ENCODE results near the gene PCDHGC4. TPM values are rescaled to one million over a fixed set of nuclear protein-coding genes. Genes with fewer than 3 reads are reported as not detected.

PCDHGC4 gene
- total RNA-seq, 4 donors from 2014 or later, result 0.31 to 20.4 (median 1.7) TPM; not detected in 1

DNA sequence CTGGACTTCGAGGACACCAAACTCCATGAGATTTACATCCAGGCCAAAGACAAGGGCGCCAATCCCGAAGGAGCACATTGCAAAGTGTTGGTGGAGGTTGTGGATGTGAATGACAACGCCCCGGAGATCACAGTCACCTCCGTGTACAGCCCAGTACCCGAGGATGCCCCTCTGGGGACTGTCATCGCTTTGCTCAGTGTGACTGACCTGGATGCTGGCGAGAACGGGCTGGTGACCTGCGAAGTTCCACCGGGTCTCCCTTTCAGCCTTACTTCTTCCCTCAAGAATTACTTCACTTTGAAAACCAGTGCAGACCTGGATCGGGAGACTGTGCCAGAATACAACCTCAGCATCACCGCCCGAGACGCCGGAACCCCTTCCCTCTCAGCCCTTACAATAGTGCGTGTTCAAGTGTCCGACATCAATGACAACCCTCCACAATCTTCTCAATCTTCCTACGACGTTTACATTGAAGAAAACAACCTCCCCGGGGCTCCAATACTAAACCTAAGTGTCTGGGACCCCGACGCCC, 7.7 kb upstream of the PCDHGC4 start:
- H3K27ac ChIP-seq, result peak overlapping the region; percentile 82 to 91 (median 88)
- DNase-seq (no peak), ATAC-seq (no peak)
- peak overlapping the region; percentile 69 to 83 (median 75) for H3K4me3 ChIP-seq
- in situ Hi-C loops (cut with MboI; ENCODE audit: low sequenced_read_pairs in 4 of 4), result loop anchor here in 2 of 4 donors (5.0 kb wide), 4 partner anchors 45 to 85 kb away; partner anchors contain the start of gene PCDHGA11 (in 1 of the 2)
- no peak for TF ChIP-seq POLR2A (IDR thresholded peaks at IDR 0.05)
- TF ChIP-seq, protein P1, sequence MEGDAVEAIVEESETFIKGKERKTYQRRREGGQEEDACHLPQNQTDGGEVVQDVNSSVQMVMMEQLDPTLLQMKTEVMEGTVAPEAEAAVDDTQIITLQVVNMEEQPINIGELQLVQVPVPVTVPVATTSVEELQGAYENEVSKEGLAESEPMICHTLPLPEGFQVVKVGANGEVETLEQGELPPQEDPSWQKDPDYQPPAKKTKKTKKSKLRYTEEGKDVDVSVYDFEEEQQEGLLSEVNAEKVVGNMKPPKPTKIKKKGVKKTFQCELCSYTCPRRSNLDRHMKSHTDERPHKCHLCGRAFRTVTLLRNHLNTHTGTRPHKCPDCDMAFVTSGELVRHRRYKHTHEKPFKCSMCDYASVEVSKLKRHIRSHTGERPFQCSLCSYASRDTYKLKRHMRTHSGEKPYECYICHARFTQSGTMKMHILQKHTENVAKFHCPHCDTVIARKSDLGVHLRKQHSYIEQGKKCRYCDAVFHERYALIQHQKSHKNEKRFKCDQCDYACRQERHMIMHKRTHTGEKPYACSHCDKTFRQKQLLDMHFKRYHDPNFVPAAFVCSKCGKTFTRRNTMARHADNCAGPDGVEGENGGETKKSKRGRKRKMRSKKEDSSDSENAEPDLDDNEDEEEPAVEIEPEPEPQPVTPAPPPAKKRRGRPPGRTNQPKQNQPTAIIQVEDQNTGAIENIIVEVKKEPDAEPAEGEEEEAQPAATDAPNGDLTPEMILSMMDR (IDR thresholded peaks at IDR 0.05 in 4 of 5, conservative IDR thresholded peaks at IDR 0.05 in 1 of 5), result no peak
- H3K27me3 ChIP-seq, result no peaks in the 10 kb centered on the region
- no peaks in the 10 kb centered on the region for H3K9me3 ChIP-seq
- H3K36me3 ChIP-seq, result no peaks in the 10 kb centered on the region
- intact Hi-C loops (cut with DNase I; ENCODE audit: low total_unique reads), result loop anchor here (2.0 kb wide), 2 partner anchors 30 to 46 kb away; partner anchors contain the start of gene PCDHGA12
- peaks cover 44 to 60% of the 10 kb centered on the region in 2 donors for H3K4me1 ChIP-seq

DNA sequence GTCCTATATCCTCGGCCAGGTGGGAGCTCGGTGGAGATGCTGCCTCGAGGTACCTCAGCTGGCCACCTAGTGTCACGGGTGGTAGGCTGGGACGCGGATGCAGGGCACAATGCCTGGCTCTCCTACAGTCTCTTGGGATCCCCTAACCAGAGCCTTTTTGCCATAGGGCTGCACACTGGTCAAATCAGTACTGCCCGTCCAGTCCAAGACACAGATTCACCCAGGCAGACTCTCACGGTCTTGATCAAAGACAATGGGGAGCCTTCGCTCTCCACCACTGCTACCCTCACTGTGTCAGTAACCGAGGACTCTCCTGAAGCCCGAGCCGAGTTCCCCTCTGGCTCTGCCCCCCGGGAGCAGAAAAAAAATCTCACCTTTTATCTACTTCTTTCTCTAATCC, 7.0 kb upstream of the PCDHGC4 start:
- ATAC-seq (no peak), DNase-seq (no peak)
- in situ Hi-C loops (cut with MboI; ENCODE audit: low sequenced_read_pairs in 4 of 4) (loop anchor here in 2 of 4 donors (5.0 kb wide), 4 partner anchors 44 to 84 kb away; partner anchors contain the start of gene PCDHGA11 (in 1 of the 2)), intact Hi-C loops (cut with DNase I; ENCODE audit: low total_unique reads) (loop anchor here (2.0 kb wide), 2 partner anchors 29 to 47 kb away; partner anchors contain the start of gene PCDHGA12)
- peak overlapping the region; percentile 16 to 83 (median 75) for H3K4me3 ChIP-seq
- H3K36me3 ChIP-seq, result no peaks in the 10 kb centered on the region
- no peaks in the 10 kb centered on the region for H3K9me3 ChIP-seq
- H3K27ac ChIP-seq, result peak overlapping the region in 1 of 4 donors; percentile 23
- peaks cover 49 to 67% of the 10 kb centered on the region in 2 donors for H3K4me1 ChIP-seq
- TF ChIP-seq, protein P1 (IDR thresholded peaks at IDR 0.05 in 4 of 5, conservative IDR thresholded peaks at IDR 0.05 in 1 of 5), result no peak
- no peak for TF ChIP-seq POLR2A (IDR thresholded peaks at IDR 0.05)
- no peaks in the 10 kb centered on the region for H3K27me3 ChIP-seq

DNA sequence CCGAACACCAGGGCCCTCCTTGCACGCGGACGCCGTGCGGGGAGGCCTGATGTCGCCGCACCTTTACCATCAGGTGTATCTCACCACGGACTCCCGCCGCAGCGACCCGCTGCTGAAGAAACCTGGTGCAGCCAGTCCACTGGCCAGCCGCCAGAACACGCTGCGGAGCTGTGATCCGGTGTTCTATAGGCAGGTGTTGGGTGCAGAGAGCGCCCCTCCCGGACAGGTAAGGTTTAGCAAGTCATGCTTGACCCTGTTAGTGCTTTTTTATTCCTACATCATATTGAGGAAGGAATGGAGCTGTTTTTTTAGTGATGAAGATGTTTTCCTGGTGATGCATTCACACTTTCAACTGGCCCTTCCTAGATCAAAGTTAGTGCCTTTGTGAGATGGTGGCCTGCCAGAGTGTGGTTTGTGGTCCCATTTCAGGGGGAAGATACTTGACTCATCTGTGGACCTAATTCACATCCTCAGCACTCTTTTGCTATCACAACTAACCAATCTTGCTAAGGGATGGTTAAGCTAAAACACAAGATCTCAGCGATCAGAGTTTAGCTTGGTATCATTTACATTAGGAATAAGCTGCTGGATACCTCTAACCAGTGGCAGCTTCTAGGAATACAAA, 6.4 kb upstream of the PCDHGC4 start:
- ATAC-seq (no peak), DNase-seq (no peak)
- Histone ChIP-seq H3K4me1 (peaks cover 55 to 72% of the 10 kb centered on the region in 2 donors), H3K4me3 (peak overlapping the region; percentile 16 to 83 (median 75)), H3K27ac (no peak overlapping the region), H3K36me3 (no peaks in the 10 kb centered on the region), H3K27me3 (no peaks in the 10 kb centered on the region), H3K9me3 (no peaks in the 10 kb centered on the region)
- intact Hi-C loops (cut with DNase I; ENCODE audit: low total_unique reads) (no loop called here), in situ Hi-C loops (cut with MboI; ENCODE audit: low sequenced_read_pairs in 4 of 4) (loop anchor here in 2 of 4 donors (5.0 kb wide), 4 partner anchors 44 to 84 kb away; partner anchors contain the start of gene PCDHGA11 (in 1 of the 2))
- no peak for TF ChIP-seq POLR2A (IDR thresholded peaks at IDR 0.05)
- TF ChIP-seq, protein P1 (IDR thresholded peaks at IDR 0.05 in 4 of 5, conservative IDR thresholded peaks at IDR 0.05 in 1 of 5), result peak in 1 of 5 experiments; percentile 16

DNA sequence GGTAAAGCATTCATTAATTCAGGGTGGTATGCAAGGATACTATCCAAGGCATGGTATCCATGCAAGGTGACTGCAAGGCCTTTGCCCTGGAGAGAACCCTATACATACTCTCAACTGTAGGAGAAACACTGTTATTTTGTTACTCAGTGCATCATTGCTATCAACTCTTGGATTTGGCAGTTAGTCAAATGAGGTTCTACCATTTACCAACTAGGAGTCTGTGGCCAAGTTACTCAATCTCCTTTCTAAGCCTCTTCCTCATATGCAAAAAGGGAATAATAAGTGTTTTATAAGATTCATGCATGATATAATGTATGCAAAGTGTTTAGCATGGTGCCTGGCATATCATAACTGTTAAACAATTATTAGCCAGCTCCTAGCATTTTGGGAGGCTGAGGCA, 5.1 kb upstream of the PCDHGC4 start:
- ATAC-seq (no peak), DNase-seq (no peak)
- Histone ChIP-seq H3K27me3 (no peaks in the 10 kb centered on the region), H3K36me3 (no peaks in the 10 kb centered on the region), H3K4me3 (no peak overlapping the region), H3K9me3 (no peaks in the 10 kb centered on the region), H3K27ac (no peak overlapping the region), H3K4me1 (peaks cover 65 to 85% of the 10 kb centered on the region in 2 donors)
- intact Hi-C loops (cut with DNase I; ENCODE audit: low total_unique reads) (no loop called here), in situ Hi-C loops (cut with MboI; ENCODE audit: low sequenced_read_pairs in 4 of 4) (loop anchor here in 2 of 4 donors (5.0 kb wide), 4 partner anchors 43 to 83 kb away; partner anchors contain the start of gene PCDHGA11 (in 1 of the 2))
- TF ChIP-seq, protein P1 (IDR thresholded peaks at IDR 0.05 in 4 of 5, conservative IDR thresholded peaks at IDR 0.05 in 1 of 5), result no peak
- no peak for TF ChIP-seq POLR2A (IDR thresholded peaks at IDR 0.05)
